ENCODE results near the gene ZNF598.

The ZNF598 gene

GRCh38 chr16:2009791-2010510 is at the start of gene ZNF598:
Gene ZNF598 (minus strand): TSS chr16:2009821.
- peak; percentile 89 for DNase-seq

- DNase-seq: no peak
These were observed 49.3 kb upstream of the ZNF598 start for GRCh38 chr16:2058872-2059271.

- no peak for DNase-seq
These were observed 48.8 kb upstream of the ZNF598 start for GRCh38 chr16:2058420-2058819.

GRCh38 chr16:2057438-2057837 is 47.8 kb upstream of the ZNF598 start:
- no peak for DNase-seq

- no peak for DNase-seq
These were observed 47.2 kb upstream of the ZNF598 start for GRCh38 chr16:2056681-2057407.

GRCh38 chr16:2056077-2056476 is 46.5 kb upstream of the ZNF598 start:
- DNase-seq: no peak

- no peak for DNase-seq
These were observed 45.1 kb upstream of the ZNF598 start for GRCh38 chr16:2054543-2055245.

GRCh38 chr16:2053897-2054296 is 44.3 kb upstream of the ZNF598 start:
- DNase-seq: no peak

GRCh38 chr16:2053211-2053610 is 43.6 kb upstream of the ZNF598 start:
- no peak for DNase-seq

GRCh38 chr16:2048116-2048543 is 38.5 kb upstream of the ZNF598 start:
- no peak for DNase-seq

GRCh38 chr16:2047330-2048115 is 37.9 kb upstream of the ZNF598 start, which contains the start of the genes NTHL1 and TSC2:
Gene NTHL1 (minus strand): TSS chr16:2047834. CDS start chr16:2047823, 11 bp downstream.
Gene TSC2 (plus strand): TSS chr16:2047985. CDS start chr16:2048616, 631 bp downstream.
- DNase-seq: peak; percentile 97

- DNase-seq: no peak
These were observed 37.3 kb upstream of the ZNF598 start for GRCh38 chr16:2046893-2047329.

GRCh38 chr16:2045965-2046892 is 36.6 kb upstream of the ZNF598 start:
- DNase-seq: no peak

GRCh38 chr16:2044541-2044940 is 34.9 kb upstream of the ZNF598 start:
- DNase-seq: no peak

GRCh38 chr16:2043667-2044451 is 34.2 kb upstream of the ZNF598 start:
- no peak for DNase-seq

- no peak for DNase-seq
These were observed 33.5 kb upstream of the ZNF598 start for GRCh38 chr16:2042986-2043666.

GRCh38 chr16:2042171-2042985 is 32.8 kb upstream of the ZNF598 start:
- DNase-seq: no peak

GRCh38 chr16:2040787-2041522 is 31.3 kb upstream of the ZNF598 start:
- peak; percentile 67 for DNase-seq

Data from right forelimb (tissue), 1 donor.